IMR-90 (cell line): ENCODE results near the gene COLQ. TPM values are rescaled to one million over a fixed set of nuclear protein-coding genes. Genes with fewer than 3 reads are reported as not detected.

ENCODE experiments used
- ATAC-seq: fragments of 200-7000 bp; cut with Tn5 transposase; 2 replicates; pipeline ENCODE4 v1.9.1; 2020; ENCODE audit warnings: low read depth, mild to moderate bottlenecking, moderate library complexity
- BruUV-seq: library from RNA; stranded (reverse); fragments of 400-500 nt; replicated peaks from 2 replicates; lab custom pipeline; 2021; lab: Mats Ljungman, UMichigan
- CTCF ChIA-PET: fragments of 300-600 bp; formaldehyde crosslinking; extraction: SDS; loops from one replicate; lab custom pipeline; 2021; ENCODE audit warnings: antibody characterized with exemption; lab: Yijun Ruan, JAX
- POLR2A ChIA-PET: fragments of 300-600 bp; sonication (Branson Sonifier 250); formaldehyde crosslinking; loops from one replicate; lab custom pipeline; 2022; ENCODE audit warnings: antibody characterized with exemption; ENCODE audit not compliant: unreplicated experiment; lab: Charles Lee
- DNase-seq: peaks from one replicate; pipeline ENCODE4 v3.0.0; 2013
- H2AFZ ChIP-seq: replicated peaks from 2 replicates; pipeline ENCODE3; 2013; ENCODE audit warnings: low read length, mild to moderate bottlenecking; ENCODE audit not compliant: poor library complexity
- H2AK5ac ChIP-seq: 2 replicates; pipeline ENCODE4 v1.6.1; 2013; ENCODE audit warnings: low read depth, low read length, inconsistent platforms
- H2AK9ac ChIP-seq: replicated peaks from 2 replicates; pipeline ENCODE3; 2013; ENCODE audit warnings: mild to moderate bottlenecking, low read depth, low read length, moderate library complexity; ENCODE audit not compliant: poor library complexity
- H2BK120ac ChIP-seq: 2 replicates; pipeline ENCODE4 v1.6.1; 2013; ENCODE audit warnings: low read depth, low read length, inconsistent platforms
- H2BK15ac ChIP-seq: 3 replicates; pipeline ENCODE4 v1.6.1; 2013; ENCODE audit warnings: low read depth, low read length, inconsistent platforms
- H2BK20ac ChIP-seq: 2 replicates; pipeline ENCODE4 v1.6.1; 2013; ENCODE audit warnings: low read depth, mild to moderate bottlenecking, inconsistent platforms, low read length, moderate library complexity
- H2BK5ac ChIP-seq: 2 replicates; pipeline ENCODE4 v1.6.1; 2013; ENCODE audit warnings: mild to moderate bottlenecking, low read depth, low read length, inconsistent platforms; ENCODE audit not compliant: poor library complexity, severe bottlenecking
- H3K14ac ChIP-seq: replicated peaks from 2 replicates; pipeline ENCODE4 v1.6.1; 2013; ENCODE audit warnings: low read depth, low read length, inconsistent platforms
- H3K18ac ChIP-seq: 2 replicates; pipeline ENCODE4 v1.6.1; 2013; ENCODE audit warnings: low read depth, low read length, control low read depth
- H3K23ac ChIP-seq: 2 replicates; pipeline ENCODE4 v1.6.1; 2013; ENCODE audit warnings: low read depth, low read length, inconsistent platforms
- H3K27ac ChIP-seq: 2 replicates; pipeline ENCODE4 v1.5.1; 2013; ENCODE audit warnings: mild to moderate bottlenecking, control low read depth, low read length; ENCODE audit not compliant: insufficient read depth
- H3K27me3 ChIP-seq: 2 replicates; pipeline ENCODE4 v1.6.1; 2013; ENCODE audit warnings: low read length; ENCODE audit not compliant: control insufficient read depth, insufficient read depth
- H3K36me3 ChIP-seq: 2 replicates; pipeline ENCODE4 v1.6.1; 2013; ENCODE audit warnings: low read length, mixed read lengths; ENCODE audit not compliant: control insufficient read depth, insufficient read depth
- H3K4ac ChIP-seq: 2 replicates; pipeline ENCODE4 v1.6.1; 2013; ENCODE audit warnings: low read depth, low read length, inconsistent platforms
- H3K4me1 ChIP-seq: 2 replicates; pipeline ENCODE4 v1.6.1; 2013; ENCODE audit warnings: low read length, mixed read lengths; ENCODE audit not compliant: control insufficient read depth, insufficient read depth
- H3K4me2 ChIP-seq: 2 replicates; pipeline ENCODE4 v1.6.1; 2013; ENCODE audit warnings: low read depth, mild to moderate bottlenecking, control low read depth, low read length, moderate library complexity
- H3K4me3 ChIP-seq: 2 replicates; pipeline ENCODE4 v1.5.1; 2013; ENCODE audit warnings: low read depth, mild to moderate bottlenecking, control low read depth, low read length, moderate library complexity; ENCODE audit not compliant: insufficient read depth
- H3K56ac ChIP-seq: 2 replicates; pipeline ENCODE4 v1.6.1; 2013; ENCODE audit warnings: low read length, inconsistent platforms; ENCODE audit not compliant: insufficient read depth; ENCODE audit errors: extremely low read depth
- H3K79me1 ChIP-seq, 2 experiments: 2 replicates each; pipeline ENCODE4 v1.6.1; 2013; ENCODE audit warnings: low read length in 2 of 2, inconsistent platforms in 1 of 2, low read depth in 1 of 2
- H3K9ac ChIP-seq: 2 replicates; pipeline ENCODE4 v1.6.1; 2013; ENCODE audit warnings: low read depth, low read length, control low read depth
- H3K9me1 ChIP-seq: 2 replicates; pipeline ENCODE4 v1.6.1; 2013; ENCODE audit warnings: low read length, inconsistent platforms; ENCODE audit not compliant: insufficient read depth
- H3K9me3 ChIP-seq: 2 replicates; pipeline ENCODE4 v1.6.1; 2013; ENCODE audit warnings: low read length; ENCODE audit not compliant: control insufficient read depth, insufficient read depth
- H4K20me1 ChIP-seq: 2 replicates; pipeline ENCODE4 v1.6.1; 2013; ENCODE audit warnings: low read length, inconsistent platforms; ENCODE audit not compliant: insufficient read depth
- H4K5ac ChIP-seq: 2 replicates; pipeline ENCODE4 v1.6.1; 2013; ENCODE audit warnings: mild to moderate bottlenecking, low read depth, low read length, control low read depth
- H4K8ac ChIP-seq, 2 experiments: 2 replicates each; pipeline ENCODE4 v1.6.1; 2013; ENCODE audit warnings: low read depth in 2 of 2, low read length in 2 of 2, control low read depth in 1 of 2, inconsistent platforms in 1 of 2
- H4K91ac ChIP-seq: 2 replicates; pipeline ENCODE4 v1.6.1; 2013; ENCODE audit warnings: low read depth, low read length, inconsistent platforms; ENCODE audit not compliant: insufficient read depth
- BHLHE40 ChIP-seq: fragments of 150-350 bp; IDR thresholded peaks from 2 replicates; pipeline ENCODE4 v1.6.1; 2016; ENCODE audit warnings: mild to moderate bottlenecking, low read depth, low read length
- MAZ ChIP-seq: IDR thresholded peaks from 2 replicates; pipeline ENCODE4 v1.6.1; 2012; ENCODE audit warnings: low read depth, mild to moderate bottlenecking, low read length, improper control_type of control experiment, moderate library complexity, borderline replicate concordance
- RAD21 ChIP-seq: IDR thresholded peaks from 2 replicates; pipeline ENCODE4 v1.6.1; 2012; ENCODE audit warnings: low read length, improper control_type of control experiment
- WGBS, 2 experiments: methylation state at CpG; one replicate each; pipeline versions ENCODE4 v1.1.5 to v1.1.7; 2013; ENCODE audit warnings: missing lambda C conversion rate in 2 of 2; ENCODE audit not compliant: insufficient read length in 1 of 2; ENCODE audit errors: extremely low coverage in 2 of 2; 5-methylcytosine and 5-hydroxymethylcytosine counted together
- dilution Hi-C: fragments of 300-500 bp; cut with HindIII; formaldehyde crosslinking; loops from one replicate; pipeline ENCODE4 v1.14.3; 2018; ENCODE audit warnings: low sequenced_read_pairs; ENCODE audit not compliant: unreplicated experiment
- in situ Hi-C: fragments of 300-500 bp; cut with MboI; formaldehyde crosslinking; loops from 3 replicates; pipeline ENCODE4 v1.14.3; 2019; ENCODE audit warnings: low sequenced_read_pairs, inconsistent platforms, mixed read lengths
- intact Hi-C: fragments of 100-400 bp; cut with micrococcal nuclease; formaldehyde crosslinking; loops from 2 replicates; pipeline ENCODE4 v1.10.0; 2022
- polyA plus RNA-seq, 3 experiments: library from polyadenylated mRNA; depleted of rRNA; stranded (reverse); fragments of >200 nt; gene quantifications; 2 replicates each; pipeline ENCODE4 v1.2.3, GENCODE V29; 2012; ENCODE audit warnings: low replicate concordance in 1 of 3
- total RNA-seq: library from RNA; depleted of rRNA; stranded (reverse); fragments of >200 nt; gene quantifications from 2 replicates; pipeline ENCODE4 v1.2.3, GENCODE V29; 2012
- TF ChIP-seq, protein P1 (sequence below): conservative IDR thresholded peaks from 2 replicates; pipeline ENCODE4 v1.5.1; 2012; ENCODE audit warnings: mild to moderate bottlenecking, low read depth, low read length, improper control_type of control experiment

The COLQ gene
- total and polyA plus RNA-seq, 2 of the 4 experiments (the other 2 are of a cell fraction): 0.18 to 0.65 TPM

- POLR2A ChIA-PET: no interaction called here
- Histone ChIP-seq H4K8ac (no peak overlapping the region), H4K5ac (no peak overlapping the region), H3K23ac (no peak overlapping the region), H2AK9ac (no peak overlapping the region), H4K20me1 (peaks cover 16% of the 10 kb centered on the region), H3K14ac (no peak overlapping the region), H3K27me3 (no peaks in the 10 kb centered on the region), H3K36me3 (peaks cover 24% of the 10 kb centered on the region), H2AFZ (no peak overlapping the region), H3K18ac (no peak overlapping the region), H3K27ac (no peak overlapping the region), H3K9me1 (peaks cover 13% of the 10 kb centered on the region), H3K56ac (no peak overlapping the region), H3K4me2 (no peak overlapping the region), H3K9me3 (no peaks in the 10 kb centered on the region), H3K4me1 (peaks cover 1% of the 10 kb centered on the region; the same call in 1 of the 2 replicates), H2BK5ac (no peak overlapping the region), H3K79me1 (peaks cover 30 to 54% of the 10 kb centered on the region in 2 experiments), H2AK5ac (no peak overlapping the region), H3K4me3 (no peak overlapping the region), H4K91ac (no peak overlapping the region), H2BK15ac (no peak overlapping the region), H2BK120ac (no peak overlapping the region), H2BK20ac (no peak overlapping the region), H3K4ac (no peak overlapping the region), H3K9ac (no peak overlapping the region)
- WGBS, 2 experiments: 100% methylated on average over 1 of the region's 3 CpGs; no CpG with 5 or more reads in 1 of the 2 experiments
- no peak for TF ChIP-seq BHLHE40
- TF ChIP-seq, protein P1, sequence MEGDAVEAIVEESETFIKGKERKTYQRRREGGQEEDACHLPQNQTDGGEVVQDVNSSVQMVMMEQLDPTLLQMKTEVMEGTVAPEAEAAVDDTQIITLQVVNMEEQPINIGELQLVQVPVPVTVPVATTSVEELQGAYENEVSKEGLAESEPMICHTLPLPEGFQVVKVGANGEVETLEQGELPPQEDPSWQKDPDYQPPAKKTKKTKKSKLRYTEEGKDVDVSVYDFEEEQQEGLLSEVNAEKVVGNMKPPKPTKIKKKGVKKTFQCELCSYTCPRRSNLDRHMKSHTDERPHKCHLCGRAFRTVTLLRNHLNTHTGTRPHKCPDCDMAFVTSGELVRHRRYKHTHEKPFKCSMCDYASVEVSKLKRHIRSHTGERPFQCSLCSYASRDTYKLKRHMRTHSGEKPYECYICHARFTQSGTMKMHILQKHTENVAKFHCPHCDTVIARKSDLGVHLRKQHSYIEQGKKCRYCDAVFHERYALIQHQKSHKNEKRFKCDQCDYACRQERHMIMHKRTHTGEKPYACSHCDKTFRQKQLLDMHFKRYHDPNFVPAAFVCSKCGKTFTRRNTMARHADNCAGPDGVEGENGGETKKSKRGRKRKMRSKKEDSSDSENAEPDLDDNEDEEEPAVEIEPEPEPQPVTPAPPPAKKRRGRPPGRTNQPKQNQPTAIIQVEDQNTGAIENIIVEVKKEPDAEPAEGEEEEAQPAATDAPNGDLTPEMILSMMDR: no peak
- TF ChIP-seq MAZ: no peak
- TF ChIP-seq RAD21: no peak
- intact Hi-C loops (no loop called here), in situ Hi-C loops (no loop called here), dilution Hi-C loops (no loop called here)
- DNase-seq (no peak), ATAC-seq (no peak)
- CTCF ChIA-PET: interaction anchor here (1.6 kb wide), 1 partner anchor 127 kb away, joined by 6 read pairs; no protein-coding TSS in a partner anchor
- BruUV-seq: no TSS peak
Observed at GRCh38 chr3:15431256-15431837, 90.2 kb downstream of the COLQ start.
